Testis (tissue), 2 donors: ENCODE data around the gene TNK2.

Experiments
- CTCF ChIP-seq, 3 experiments: fragments of 450-650 bp in 2 of 3; fragments of 200-600 bp in 1 of 3; sonication (generic) in 1 of 3; IDR thresholded peaks; one replicate each; pipeline ENCODE4 v1.5.1; 2016 to 2019; ENCODE audit warnings: antibody characterized with exemption in 3 of 3, mild to moderate bottlenecking in 2 of 3, moderate library complexity in 1 of 3
- POLR2A ChIP-seq: fragments of 450-650 bp; IDR thresholded peaks from one replicate; pipeline ENCODE4 v1.6.1; 2017; ENCODE audit warnings: antibody characterized with exemption, mild to moderate bottlenecking, moderate library complexity

GRCh38 chr3:195869413-195870001, 38.8 kb downstream of the TNK2 start:
- TF ChIP-seq POLR2A (no peak), CTCF (IDR thresholded peaks at IDR 0.05) (no peak)
